Measurements from ENCODE around the gene CAMP. TPM values are rescaled to one million over a fixed set of nuclear protein-coding genes. Genes with fewer than 3 reads are reported as not detected.

The CAMP gene
- total RNA-seq, 2 donors from 2014 or later = not detected

- no peak overlapping the region for H3K4me3 ChIP-seq
- H3K9me3 ChIP-seq = no peaks in the 10 kb centered on the region
- DNase-seq (ENCODE audit: low spot score) (no peak), ATAC-seq (ENCODE audit: insufficient number of reproducible peaks, low FRiP score, low read depth) (no peak)
- peaks cover 19 to 21% of the 10 kb centered on the region in 2 donors for H3K4me1 ChIP-seq (ENCODE audit: control insufficient read depth in 1 of 2, low read depth in 2 of 2)
- no peaks in the 10 kb centered on the region for H3K27me3 ChIP-seq (replicated peaks; ENCODE audit: insufficient read depth)
- H3K27ac ChIP-seq = no peak overlapping the region
- no peaks in the 10 kb centered on the region for H3K36me3 ChIP-seq
- no peak for TF ChIP-seq CTCF (IDR thresholded peaks at IDR 0.05)
Observed at GRCh38 chr3:48214225-48214624, 9.1 kb upstream of the CAMP start.

GRCh38 chr3:48215019-48215418 lies 8.3 kb upstream of the CAMP start:
- no peaks in the 10 kb centered on the region for H3K36me3 ChIP-seq
- no peaks in the 10 kb centered on the region for H3K9me3 ChIP-seq
- TF ChIP-seq CTCF (IDR thresholded peaks at IDR 0.05) = no peak
- no peaks in the 10 kb centered on the region for H3K27me3 ChIP-seq (replicated peaks; ENCODE audit: insufficient read depth)
- peaks cover 19 to 21% of the 10 kb centered on the region in 2 donors for H3K4me1 ChIP-seq (ENCODE audit: control insufficient read depth in 1 of 2, low read depth in 2 of 2)
- H3K4me3 ChIP-seq = peak overlapping the region; percentile 42
- DNase-seq (ENCODE audit: low spot score) = no peak
- ATAC-seq (ENCODE audit: insufficient number of reproducible peaks, low FRiP score, low read depth) = peak; percentile 47
- H3K27ac ChIP-seq = peak overlapping the region in 1 of 2 donors; percentile 60

GRCh38 chr3:48215466-48215865 lies 7.8 kb upstream of the CAMP start:
- H3K9me3 ChIP-seq = no peaks in the 10 kb centered on the region
- H3K4me3 ChIP-seq = peak overlapping the region; percentile 42
- H3K36me3 ChIP-seq = no peaks in the 10 kb centered on the region
- no peak for TF ChIP-seq CTCF (IDR thresholded peaks at IDR 0.05)
- no peaks in the 10 kb centered on the region for H3K27me3 ChIP-seq (replicated peaks; ENCODE audit: insufficient read depth)
- DNase-seq (ENCODE audit: low spot score) (no peak), ATAC-seq (ENCODE audit: insufficient number of reproducible peaks, low FRiP score, low read depth) (peak; percentile 78)
- peak overlapping the region; percentile 34 to 60 for H3K27ac ChIP-seq
- H3K4me1 ChIP-seq (ENCODE audit: control insufficient read depth in 1 of 2, low read depth in 2 of 2) = peaks cover 19 to 21% of the 10 kb centered on the region in 2 donors

GRCh38 chr3:48215876-48216275 lies 7.4 kb upstream of the CAMP start:
- Histone ChIP-seq H3K27me3 (replicated peaks; ENCODE audit: insufficient read depth) (no peaks in the 10 kb centered on the region), H3K36me3 (no peaks in the 10 kb centered on the region), H3K4me3 (peak overlapping the region; percentile 42), H3K27ac (peak overlapping the region; percentile 34 to 60), H3K9me3 (no peaks in the 10 kb centered on the region), H3K4me1 (ENCODE audit: control insufficient read depth in 1 of 2, low read depth in 2 of 2) (peaks cover 19 to 21% of the 10 kb centered on the region in 2 donors)
- ATAC-seq (ENCODE audit: insufficient number of reproducible peaks, low FRiP score, low read depth) (no peak), DNase-seq (ENCODE audit: low spot score) (no peak)
- TF ChIP-seq CTCF (IDR thresholded peaks at IDR 0.05) = no peak

GRCh38 chr3:48217449-48217848 lies 5.8 kb upstream of the CAMP start:
- H3K4me1 ChIP-seq (ENCODE audit: control insufficient read depth in 1 of 2, low read depth in 2 of 2) = peaks cover 19 to 21% of the 10 kb centered on the region in 2 donors
- H3K27ac ChIP-seq = no peak overlapping the region
- no peaks in the 10 kb centered on the region for H3K9me3 ChIP-seq
- no peak for TF ChIP-seq CTCF (IDR thresholded peaks at IDR 0.05)
- no peak overlapping the region for H3K4me3 ChIP-seq
- DNase-seq (ENCODE audit: low spot score) (no peak), ATAC-seq (ENCODE audit: insufficient number of reproducible peaks, low FRiP score, low read depth) (no peak)
- H3K36me3 ChIP-seq = no peaks in the 10 kb centered on the region
- H3K27me3 ChIP-seq (replicated peaks; ENCODE audit: insufficient read depth) = no peaks in the 10 kb centered on the region
